ENCODE data around the gene NSMCE1.
"Not testable (repeated sequence)": the region's sequence is repeated elsewhere in the genome, so short reads cannot be mapped to it uniquely, and the experiment has no call there.

The NSMCE1 gene

DNA sequence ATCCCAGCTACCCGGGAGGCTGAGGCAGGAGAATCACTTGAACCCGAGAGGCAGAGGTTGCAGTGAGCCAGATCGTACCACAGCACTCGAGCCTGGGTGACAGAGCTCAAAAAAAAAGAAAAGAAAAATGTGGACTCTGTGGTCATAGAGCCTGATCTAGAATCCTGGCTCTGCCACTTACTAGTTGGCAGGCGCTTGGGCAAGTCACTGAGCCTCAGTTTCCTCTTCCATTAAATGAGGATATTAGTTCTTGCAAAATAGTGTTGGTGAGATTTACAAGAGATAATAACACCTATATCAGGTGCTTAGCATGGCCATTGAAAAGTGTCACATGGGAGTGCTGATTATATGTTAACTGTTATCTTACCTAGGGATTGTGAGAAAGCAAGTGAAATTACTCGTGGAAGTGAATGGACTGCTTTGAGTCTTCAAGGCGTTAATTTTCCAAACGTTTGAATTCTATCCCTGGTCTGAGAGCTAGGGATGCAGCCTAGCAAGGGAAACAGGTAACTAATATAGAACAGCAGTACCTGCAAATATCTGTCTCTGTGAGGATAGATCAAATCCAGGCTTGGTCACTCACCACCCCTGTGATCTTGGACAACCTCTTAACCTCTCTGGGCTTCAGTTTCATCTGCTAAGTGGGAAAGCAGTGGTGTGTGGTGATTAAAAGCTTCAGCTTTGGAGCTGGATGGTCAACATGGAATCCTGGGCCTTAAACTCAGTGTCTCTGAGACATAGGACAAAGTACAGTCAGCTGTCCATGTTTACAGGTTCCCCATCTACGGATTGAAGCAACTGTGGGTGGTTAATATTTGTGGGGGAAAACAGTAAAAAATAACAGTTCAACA, 953 bp upstream of the NSMCE1 start:
- no peak for DNase-seq

DNA sequence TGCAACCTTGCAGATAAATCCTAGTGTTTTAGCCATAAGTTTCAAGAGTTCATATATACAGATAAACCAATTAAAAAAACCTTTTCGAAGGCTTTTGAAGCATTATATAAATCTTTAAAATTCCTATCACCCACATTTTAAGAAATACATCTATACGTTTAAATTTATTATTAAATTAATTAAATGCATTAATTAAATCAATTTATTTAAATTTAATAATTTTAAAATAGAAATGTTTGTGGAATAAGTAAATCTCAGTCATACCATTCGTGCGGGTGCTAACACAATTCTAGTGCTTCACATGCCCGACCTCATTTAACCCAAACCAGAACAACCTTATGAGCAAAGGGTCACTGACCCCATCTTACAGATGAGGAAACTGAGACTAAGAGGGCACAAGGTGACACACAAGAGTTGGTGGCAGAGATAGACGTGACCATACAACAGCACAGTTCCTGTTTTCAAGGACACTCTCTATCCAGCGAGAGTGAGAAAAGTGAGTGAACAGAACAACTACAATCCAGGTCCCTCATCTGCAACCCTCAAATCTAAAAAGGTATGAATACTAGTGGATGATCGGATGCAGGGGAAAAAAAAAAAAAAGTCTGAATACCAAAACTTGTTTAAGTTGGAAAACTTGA, 1.4 kb downstream of the NSMCE1 start:
- DNase-seq, result no peak

DNA sequence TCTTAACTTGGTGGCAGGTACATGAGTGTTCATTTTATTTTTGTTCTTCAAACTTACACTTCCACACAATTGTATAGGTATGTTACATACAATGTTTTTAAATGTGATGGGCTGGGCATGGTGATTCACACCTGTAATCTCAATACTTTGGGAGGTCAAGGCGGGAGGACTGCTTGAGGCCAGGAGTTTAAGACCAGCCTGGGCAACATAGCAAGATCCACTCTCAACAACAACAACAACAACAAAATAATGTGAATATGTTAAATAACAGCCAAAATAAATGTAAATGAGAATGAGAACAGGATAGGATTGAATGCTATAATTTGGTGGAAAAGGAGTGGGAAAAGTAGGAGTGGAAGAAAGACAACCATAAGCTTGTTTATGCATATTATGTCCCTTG, 2.6 kb downstream of the NSMCE1 start:
- DNase-seq, result no peak

DNA sequence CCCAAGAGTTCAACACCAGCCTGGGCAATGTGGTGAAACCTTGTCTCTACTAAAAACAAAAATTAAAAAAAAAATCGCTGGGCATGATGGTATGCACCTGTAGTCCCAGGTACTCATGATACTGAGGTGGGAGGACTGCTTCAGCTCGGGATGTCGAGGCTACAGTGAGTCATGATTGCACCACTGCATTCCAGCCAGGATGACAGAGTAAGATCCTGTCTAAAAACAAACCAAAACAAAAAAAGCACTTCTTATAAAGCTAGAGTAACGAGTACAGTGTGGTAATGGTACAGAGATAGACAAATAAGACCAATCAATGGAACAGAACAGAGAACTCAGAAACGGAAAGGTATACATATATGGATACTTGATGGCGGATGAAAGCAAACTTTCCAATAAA, 4.4 kb downstream of the NSMCE1 start:
- no peak for DNase-seq

DNA sequence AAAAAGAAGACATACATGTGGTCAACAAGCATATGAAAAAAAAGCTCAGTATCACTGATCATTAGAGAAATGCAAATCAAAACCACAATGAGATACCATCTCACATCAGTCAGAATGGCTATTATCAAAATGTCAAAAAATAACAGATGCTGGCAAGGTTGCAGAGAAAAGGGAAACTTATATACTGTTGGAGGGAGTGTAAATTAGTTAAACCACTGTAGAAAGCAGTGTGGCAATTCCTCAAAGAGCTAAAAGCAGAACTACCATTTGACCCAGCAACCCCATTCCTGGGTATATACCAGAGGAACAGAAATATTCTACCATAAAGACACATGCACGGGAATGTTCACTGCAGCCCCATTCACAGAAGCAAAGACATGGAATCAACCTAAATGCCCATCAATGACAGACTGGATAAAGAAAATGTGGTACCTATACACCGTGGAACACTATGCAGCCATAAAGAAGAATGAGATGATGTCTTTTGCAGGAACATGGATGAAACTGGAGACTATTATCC, 5.6 kb downstream of the NSMCE1 start:
- DNase-seq, result not testable (repeated sequence)

DNA sequence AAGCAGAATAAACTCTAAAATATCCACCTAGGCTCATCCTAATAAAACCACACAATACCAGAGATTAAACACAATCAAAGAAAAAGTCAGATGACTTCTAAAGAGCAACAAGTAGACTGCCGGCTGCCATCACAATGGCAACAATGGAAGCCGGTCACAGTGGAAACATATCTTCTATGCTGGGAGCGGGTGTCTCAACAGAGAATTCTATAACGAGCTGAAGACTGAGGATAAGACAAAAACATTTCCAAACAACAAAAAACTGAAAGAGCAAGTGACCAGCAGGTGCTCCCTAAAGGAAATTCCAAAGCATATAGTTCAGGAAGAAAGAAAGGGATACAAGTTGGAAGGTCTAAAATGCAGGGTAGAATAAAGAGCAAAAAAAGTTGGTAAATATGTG, 8.9 kb downstream of the NSMCE1 start:
- no peak for DNase-seq

DNA sequence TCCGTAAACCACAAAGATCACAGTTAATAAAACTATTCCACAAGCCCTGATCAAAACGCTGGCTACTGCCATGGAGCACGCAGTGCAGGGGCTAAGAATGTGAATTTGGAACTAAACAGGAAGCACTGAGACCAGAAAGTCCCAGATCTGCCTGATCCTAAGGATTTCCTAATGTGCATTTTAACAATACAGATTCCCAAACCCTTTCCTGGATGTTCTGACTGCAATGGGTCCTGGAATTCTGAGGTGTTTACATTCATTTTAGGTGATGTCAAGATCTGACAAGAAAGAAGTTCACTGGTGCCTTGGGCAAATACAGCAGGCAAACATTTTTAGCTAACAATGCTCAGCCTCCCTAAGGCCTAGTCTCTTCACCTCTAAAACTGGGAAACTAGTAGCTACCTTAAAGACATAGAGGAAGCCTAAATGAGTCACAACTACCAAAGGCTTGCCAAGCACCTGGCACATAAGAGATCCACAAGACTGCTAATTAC, 10.3 kb downstream of the NSMCE1 start:
- DNase-seq, result no peak

DNA sequence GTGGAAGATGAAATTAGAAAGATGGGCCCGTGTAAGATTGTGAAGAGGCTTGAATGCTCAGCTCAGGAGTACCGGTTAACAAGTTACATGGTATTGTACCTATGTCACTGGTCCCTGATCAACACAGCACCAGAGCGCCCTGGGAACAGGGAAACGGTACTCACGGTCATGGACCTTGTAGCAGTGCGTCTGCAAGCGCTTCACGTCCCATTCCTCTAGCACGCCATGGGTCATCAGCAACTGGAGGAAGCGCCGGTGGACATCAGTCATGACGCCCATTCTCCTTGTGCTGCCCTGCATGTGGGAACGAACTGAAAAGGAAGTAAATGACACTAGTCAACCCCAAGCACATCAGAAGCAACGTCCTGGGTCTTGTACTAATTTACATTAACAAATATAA, 11.3 kb downstream of the NSMCE1 start:
- DNase-seq, result no peak

DNA sequence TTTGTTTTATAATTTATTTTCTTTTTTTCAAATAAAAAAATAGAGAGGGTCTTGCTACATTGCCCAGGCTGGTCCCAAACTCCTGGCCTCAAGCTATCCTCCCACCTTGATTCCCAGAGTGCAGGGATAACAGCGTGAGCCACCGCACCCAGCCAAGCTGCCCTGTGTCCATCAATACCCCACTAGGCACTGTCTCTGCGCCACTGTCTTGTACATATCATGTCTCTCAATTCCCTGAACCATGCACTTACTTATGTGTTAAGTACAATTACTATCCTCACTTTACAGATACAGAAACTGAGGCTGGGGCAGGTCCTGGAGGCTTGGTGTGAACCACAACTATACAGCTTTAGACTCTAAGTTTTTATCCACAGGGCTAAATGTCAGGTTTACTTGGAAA, 11.7 kb downstream of the NSMCE1 start:
- DNase-seq, result no peak

DNA sequence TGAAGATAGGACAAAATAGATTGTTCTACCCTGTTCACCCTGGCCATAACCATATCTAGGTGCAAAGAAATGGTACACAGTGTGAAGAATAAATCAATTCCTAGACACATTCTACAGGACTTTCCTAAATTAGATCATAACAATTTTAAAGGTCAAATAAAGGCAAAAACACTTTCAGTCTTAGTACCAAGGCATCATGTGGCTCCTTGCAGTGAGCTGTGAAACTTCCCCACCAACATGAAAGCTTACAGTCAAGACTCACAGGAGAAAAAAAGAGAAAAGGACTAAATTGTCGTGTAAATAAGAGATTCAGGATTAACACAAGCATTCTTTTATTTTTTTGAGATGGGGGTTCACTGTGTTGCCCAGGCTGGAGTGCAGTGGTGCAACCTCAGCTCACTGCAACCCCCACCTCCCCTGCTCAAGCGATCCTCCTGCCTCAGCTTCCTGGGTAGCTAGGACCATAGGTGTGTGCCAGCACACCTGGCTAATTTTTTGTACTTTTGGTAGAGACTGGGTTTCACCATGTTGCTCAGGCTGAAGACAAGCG, 14.2 kb downstream of the NSMCE1 start:
- peak; percentile 57 for DNase-seq

DNA sequence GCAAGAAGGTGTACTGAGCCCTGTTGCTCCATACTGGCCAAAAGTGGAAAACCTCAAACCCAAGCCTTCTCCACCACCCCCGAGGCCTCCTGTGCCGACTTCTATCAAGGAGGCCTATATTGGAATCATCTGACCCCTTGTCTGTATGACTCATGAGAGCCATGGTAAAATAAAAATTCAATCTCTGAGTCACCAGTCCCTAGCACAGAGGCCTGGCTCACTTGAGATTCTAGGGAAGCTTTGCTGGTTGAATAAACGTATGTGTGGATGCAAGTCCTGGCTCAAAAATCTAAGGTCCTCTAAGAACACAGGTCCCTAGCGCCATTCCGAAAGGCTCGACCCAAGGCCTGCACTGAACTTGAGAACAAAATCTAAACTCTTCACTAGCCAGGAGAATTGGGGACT, 15.0 kb downstream of the NSMCE1 start:
- no peak for DNase-seq

DNA sequence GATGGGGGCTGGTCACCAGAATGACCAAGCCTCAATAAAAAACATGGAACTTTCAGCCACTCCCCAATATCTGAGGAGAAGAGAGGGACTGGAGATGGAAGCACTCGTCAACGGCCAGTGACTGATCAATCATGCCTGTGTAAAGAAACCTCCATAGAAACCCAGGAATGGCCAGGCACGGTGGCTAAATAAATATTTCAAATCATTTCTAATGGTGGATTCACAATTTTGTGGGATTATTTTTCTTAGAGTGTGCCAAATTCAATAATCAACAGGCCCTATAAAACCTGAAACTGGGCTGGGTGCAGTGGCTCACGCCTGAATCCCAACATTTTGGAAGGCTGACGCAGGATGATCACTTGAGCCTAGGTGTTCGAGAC, 16.4 kb downstream of the NSMCE1 start:
- no peak for DNase-seq

DNA sequence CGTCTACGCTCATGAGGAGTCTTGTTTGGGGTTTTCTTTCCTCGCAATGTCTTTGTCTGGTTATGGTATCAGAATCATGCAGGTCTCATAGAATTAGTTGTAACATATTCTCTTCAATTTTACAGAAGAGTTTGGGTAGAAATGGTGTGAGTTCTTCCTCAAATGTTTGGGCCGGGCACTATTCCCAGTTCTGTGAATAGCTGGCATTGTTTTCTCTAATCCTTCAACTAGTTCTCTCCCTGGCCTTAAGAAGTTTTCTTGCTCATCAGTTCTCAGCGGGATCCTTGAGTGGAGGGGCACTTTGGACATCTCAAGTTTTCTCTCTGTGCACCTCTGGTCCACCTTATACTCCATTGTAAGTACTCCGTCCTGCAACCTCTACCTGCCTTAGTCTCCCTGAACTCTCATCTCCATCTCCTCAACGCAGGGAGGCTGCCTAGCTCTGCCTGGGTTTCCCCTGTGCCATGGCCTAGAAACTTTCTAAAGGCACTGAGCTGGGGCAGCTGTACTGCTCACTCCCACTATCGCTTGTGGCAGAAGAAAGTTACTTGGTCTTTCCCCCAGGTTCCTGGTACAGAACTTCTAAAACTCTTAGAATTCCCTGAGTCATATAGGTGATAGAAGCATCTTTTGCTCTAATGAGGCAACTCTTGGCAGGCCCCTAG, 16.9 kb downstream of the NSMCE1 start:
- DNase-seq, result no peak

DNA sequence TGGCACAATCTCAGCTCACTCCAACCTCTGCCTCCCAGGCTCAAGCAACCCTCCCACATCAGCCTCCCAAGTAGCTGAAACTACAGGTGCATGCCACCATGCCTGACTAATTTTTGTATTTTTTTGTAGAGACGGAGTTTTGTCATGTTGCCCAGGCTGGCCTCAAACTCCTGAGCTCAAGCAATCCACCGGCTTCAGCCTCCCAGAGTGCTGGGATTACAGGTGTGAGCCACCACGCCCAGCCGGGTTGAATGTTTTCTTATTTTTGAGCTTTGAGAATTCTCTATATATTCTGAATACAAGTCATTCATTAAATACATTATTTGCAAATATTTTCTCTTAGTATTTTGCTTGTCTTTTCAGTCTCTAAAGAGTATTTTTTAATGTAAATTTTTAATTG, 19.7 kb downstream of the NSMCE1 start:
- not testable (repeated sequence) for DNase-seq

DNA sequence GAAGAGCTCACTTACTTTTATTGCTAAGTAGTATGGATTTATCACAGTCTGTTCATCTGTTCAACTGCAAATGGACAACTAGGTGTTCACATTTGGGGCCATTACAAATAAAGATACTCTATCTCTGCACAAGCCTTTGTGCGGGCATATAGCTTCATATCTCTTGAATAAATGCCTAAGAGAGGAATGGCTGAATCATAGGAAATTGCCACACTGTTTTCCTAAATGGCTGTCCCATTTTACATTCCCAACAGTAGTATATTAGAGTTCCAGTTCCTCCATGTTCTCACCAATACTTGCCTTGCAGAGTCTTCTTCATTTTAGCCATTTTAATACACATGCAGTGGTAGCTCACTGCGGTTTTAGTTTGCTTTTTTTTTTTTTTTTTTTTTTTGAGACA, 20.5 kb downstream of the NSMCE1 start:
- DNase-seq, result no peak

DNA sequence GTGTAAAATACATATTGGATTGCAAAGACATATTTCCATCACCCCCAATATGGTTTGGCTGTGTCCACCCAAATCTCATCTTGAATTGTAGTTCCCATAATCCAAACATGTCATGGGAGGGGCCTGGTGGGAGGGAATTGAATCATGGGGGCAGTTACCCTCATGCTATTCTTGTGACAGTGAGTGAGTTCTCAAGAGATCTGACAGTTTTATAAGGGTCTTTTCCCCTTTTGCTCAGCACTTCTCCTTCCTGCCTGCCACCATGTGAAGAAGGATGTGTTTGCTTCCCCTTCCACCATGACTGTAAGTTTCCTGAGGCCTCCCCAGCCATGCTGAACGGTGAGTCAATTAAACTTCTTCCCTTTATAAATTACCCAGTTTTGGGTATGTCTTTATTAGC, 21.5 kb downstream of the NSMCE1 start:
- DNase-seq, result not testable (repeated sequence)

DNA sequence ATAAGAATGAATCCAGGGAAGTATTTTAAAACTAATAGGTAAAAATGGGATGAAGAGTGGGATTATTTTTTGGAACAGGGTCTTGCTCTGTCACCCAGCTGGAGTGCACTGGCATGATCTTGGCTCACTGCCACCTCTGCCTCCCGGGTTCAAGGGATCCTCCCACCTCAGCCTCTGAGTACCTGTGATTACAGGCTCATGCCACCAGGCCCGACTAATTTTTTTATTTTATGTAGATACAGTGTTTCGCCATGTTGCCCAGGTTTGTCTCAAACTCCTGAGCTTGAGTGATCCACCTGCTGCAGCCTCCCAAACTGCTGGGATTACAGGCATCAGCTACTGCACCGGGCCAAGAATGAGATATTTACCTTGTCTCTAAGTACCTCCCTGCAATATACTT, 22.1 kb downstream of the NSMCE1 start:
- no peak for DNase-seq

DNA sequence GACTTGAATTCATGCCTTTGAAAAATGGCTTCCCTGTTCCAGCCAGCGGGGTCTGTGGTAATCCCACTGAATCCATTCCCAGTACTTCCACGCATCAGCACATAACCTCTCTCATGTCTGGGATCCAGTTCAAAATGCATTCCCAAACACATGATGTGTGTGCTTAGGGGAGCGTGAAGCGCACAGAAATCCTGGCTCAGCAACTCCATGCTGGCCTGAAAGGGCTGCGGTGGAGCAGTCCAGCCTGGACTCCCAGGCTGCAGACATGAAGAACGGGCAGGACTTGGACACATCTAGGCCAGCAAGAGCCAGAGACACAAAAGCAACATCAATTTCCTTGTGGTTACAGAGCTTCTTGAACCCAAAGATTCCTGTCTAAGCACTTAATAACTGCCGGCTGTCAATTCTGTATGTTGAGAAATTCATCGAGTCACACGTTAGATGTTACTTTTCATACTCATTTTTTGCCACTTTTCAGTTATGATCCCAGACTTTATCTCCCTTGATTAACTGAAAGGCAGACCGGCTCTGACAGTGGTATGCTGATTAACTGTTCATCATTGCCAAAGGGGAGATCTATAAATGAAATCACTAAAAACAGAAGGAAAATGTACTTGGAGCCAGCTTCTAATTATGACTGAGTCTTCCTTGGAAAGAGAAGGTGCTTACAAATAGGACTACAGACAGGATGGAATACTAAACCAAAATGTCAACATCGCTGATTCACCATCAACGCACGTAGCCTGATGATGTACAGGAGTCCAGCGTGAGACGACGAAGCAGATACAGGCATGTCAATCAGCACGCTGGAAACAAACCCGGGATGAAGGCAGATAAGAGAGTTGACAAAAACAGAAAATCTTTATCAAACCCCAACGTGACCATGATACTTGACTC, 23.0 kb downstream of the NSMCE1 start:
- peak; percentile 41 for DNase-seq

DNA sequence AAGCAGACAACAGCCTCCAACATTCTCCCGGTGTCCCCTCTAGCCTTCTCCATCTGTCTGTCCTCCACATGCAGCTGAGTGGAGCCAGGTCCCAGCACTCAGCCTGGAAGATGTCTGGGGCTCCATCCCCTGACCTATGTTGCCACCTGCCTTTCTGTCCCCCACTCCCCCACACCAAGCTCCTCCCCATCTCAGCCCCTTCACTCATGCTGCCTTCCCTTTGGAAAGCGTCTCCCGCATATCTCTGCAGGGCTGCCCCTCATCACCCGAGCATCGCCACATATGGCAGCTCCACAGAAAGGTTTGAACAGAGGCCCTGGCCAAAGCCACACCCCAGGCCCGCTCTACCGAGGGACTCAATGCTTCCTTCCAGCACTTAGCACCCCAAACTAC, 24.2 kb downstream of the NSMCE1 start:
- DNase-seq, result no peak

DNA sequence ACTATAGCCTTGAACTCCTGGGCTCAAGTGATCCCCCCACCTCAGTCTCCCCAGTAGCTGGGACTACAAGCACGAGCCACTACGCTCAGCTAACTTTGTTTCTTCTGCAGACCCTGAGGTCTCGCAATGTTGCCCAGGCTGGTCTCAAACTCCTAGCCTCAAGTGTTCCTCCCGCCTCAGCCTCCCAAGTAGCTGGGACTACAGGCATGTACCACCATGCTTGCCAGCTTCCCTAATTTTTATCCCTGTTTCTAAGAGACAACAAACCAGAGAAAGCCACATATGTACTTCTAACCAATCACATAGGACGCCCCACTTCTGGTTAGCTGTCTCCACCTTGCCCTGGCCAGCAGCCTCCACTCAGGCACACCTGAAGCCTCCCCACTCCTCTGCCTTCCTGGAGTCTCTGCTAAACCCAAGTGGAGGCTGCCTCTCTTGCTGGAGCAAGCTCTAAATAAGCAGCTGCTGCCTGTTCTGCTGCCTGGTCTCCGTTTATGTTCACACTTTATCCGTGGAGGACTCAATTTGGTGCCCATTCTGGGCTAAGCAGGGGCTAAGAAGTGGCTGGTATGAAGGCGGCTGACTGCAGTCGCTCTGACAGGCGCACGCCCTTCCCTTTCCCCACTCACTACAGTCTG, 24.7 kb downstream of the NSMCE1 start:
- no peak for DNase-seq

DNA sequence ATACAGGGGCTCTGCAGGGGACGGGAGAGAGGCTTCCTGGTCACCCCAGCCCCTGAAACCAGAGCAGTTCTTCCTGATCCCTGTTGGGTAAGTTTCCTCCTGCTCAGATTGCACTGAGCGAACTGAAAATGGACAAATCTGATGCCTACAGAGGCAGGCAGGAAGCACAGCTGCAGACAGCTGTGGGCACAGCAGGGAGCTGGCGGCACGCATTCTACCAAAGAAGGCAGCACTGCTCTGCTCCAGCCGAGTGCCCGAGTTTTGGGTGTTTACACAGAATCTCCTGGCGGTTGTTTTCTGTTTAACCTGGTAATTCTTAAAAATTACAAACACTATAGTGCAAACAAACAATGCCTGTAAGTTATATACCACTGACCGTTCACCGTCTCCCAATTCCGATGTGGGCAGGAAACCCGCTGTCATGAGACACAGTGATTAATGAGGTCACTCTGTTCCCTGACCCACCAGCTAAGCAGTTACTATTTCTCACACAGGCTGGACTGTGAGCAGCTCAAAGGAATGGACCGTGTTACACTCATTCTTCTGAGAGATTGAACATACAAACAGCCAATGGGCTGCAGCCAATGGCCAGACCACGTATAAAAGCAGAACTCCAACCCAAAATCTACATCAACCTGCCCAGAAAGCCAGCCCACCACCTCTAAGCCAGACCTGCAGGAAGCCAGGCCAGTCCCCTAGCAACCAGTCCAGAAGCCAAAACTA, 25.5 kb downstream of the NSMCE1 start:
- DNase-seq, result no peak

Data from CD4-positive, alpha-beta T cell treated with Interleukin-4 for 4 hours (primary cell).